Natural killer cell (primary cell): ENCODE results near the gene PIP5K1A. TPM values are rescaled to one million over a fixed set of nuclear protein-coding genes. Genes with fewer than 3 reads are reported as not detected.

ENCODE experiments used
- ATAC-seq, 3 donors: fragments of 150-1000 bp in 2 of 3; fragments of 200-7000 bp in 1 of 3; cut with Tn5 transposase; 1 replicate in 1 of 3; 2 replicates in 2 of 3; pipeline ENCODE4 v1.10.0; 2021; ENCODE audit warnings: mild to moderate bottlenecking in 2 of 3, moderate library complexity in 2 of 3
- DNase-seq, 2 donors: peaks; one replicate each; pipeline versions ENCODE4 v3.0.0 to v3.0.0-alpha.2; 2013 to 2021; ENCODE audit warnings: mixed read lengths in 1 of 2
- H3K27ac ChIP-seq: one replicate; pipeline ENCODE4 v1.5.1; 2013; ENCODE audit warnings: mild to moderate bottlenecking, low read length
- H3K27me3 ChIP-seq: one replicate; pipeline ENCODE4 v1.6.1; 2013; ENCODE audit warnings: low read length; ENCODE audit not compliant: control insufficient read depth, insufficient read depth
- H3K36me3 ChIP-seq: one replicate; pipeline ENCODE4 v1.6.1; 2013; ENCODE audit warnings: low read length; ENCODE audit not compliant: control insufficient read depth, insufficient read depth
- H3K4me1 ChIP-seq: one replicate; pipeline ENCODE4 v1.6.1; 2013; ENCODE audit warnings: low read length; ENCODE audit not compliant: control insufficient read depth, insufficient read depth
- H3K4me3 ChIP-seq: one replicate; pipeline ENCODE4 v1.5.1; 2013; ENCODE audit warnings: low read length
- H3K9me3 ChIP-seq: one replicate; pipeline ENCODE4 v1.6.1; 2013; ENCODE audit warnings: low read length; ENCODE audit not compliant: control insufficient read depth, insufficient read depth
- H3K27ac Mint-ChIP-seq, 2 donors: one replicate each; pipeline ENCODE4 v1.8.0; 2022; ENCODE audit warnings: mild to moderate bottlenecking in 2 of 2, mixed read lengths in 2 of 2, moderate library complexity in 1 of 2
- H3K27me3 Mint-ChIP-seq, 2 donors: one replicate each; pipeline ENCODE4 v1.8.0; 2022; ENCODE audit warnings: low read depth in 2 of 2, mixed read lengths in 2 of 2
- H3K36me3 Mint-ChIP-seq: one replicate; pipeline ENCODE4 v1.8.0; 2022; ENCODE audit warnings: mixed read lengths
- H3K4me1 Mint-ChIP-seq, 2 donors: one replicate each; pipeline ENCODE4 v1.8.0; 2022; ENCODE audit warnings: mixed read lengths in 2 of 2
- H3K4me3 Mint-ChIP-seq: one replicate; pipeline ENCODE4 v1.8.0; 2022; ENCODE audit warnings: mild to moderate bottlenecking, moderate library complexity, mixed read lengths
- H3K9me3 Mint-ChIP-seq, 2 donors: one replicate each; pipeline ENCODE4 v1.8.0; 2022; ENCODE audit warnings: mixed read lengths in 2 of 2
- CTCF ChIP-seq: fragments of 200-600 bp; IDR thresholded peaks from one replicate; pipeline ENCODE4 v1.8.0; 2022; ENCODE audit warnings: antibody characterized with exemption
- WGBS: methylation state at CpG from one replicate; pipeline ENCODE4 v1.1.7; 2013; ENCODE audit warnings: missing lambda C conversion rate; ENCODE audit not compliant: insufficient coverage; 5-methylcytosine and 5-hydroxymethylcytosine counted together
- intact Hi-C: fragments of 100-400 bp; cut with micrococcal nuclease; formaldehyde crosslinking; loops from one replicate; pipeline ENCODE4 v1.14.2; 2022
- total RNA-seq, 4 donors: library from RNA; stranded (reverse); fragments of 120-200 nt in 1 of 4; gene quantifications; one replicate each; pipeline versions ENCODE4 v1.2.3 to v1.2.4, GENCODE V29; 2013 to 2022

The PIP5K1A gene
- total RNA-seq, 3 donors from 2014 or later (not counting 1 experiment from before 2014, with no cell fraction given) = 42.0 to 65.2 (median 44.6) TPM

GRCh38 chr1:151287767-151288500, 89.6 kb downstream of the PIP5K1A start:
- no peak for TF ChIP-seq CTCF
- H3K4me3 Mint-ChIP-seq = no peak overlapping the region

GRCh38 chr1:151288502-151288901, 90.2 kb downstream of the PIP5K1A start:
- peaks cover 56 to 65% of the 10 kb centered on the region in 2 donors for H3K4me1 Mint-ChIP-seq
- intact Hi-C loops = no loop called here

More at GRCh38 chr1:151287767-151288500, 89.6 kb downstream of the PIP5K1A start:
- Histone ChIP-seq H3K9me3 (no peaks in the 10 kb centered on the region), H3K4me1 (peaks cover 68% of the 10 kb centered on the region), H3K36me3 (peaks cover 68% of the 10 kb centered on the region), H3K27me3 (no peaks in the 10 kb centered on the region), H3K27ac (no peak overlapping the region), H3K4me3 (no peak overlapping the region)
- H3K27me3 Mint-ChIP-seq = no peaks in the 10 kb centered on the region
- ATAC-seq (no peak), DNase-seq (no peak)
- H3K27ac Mint-ChIP-seq = peak overlapping the region; percentile 83 to 86
- WGBS = 96% methylated on average over 22 of the region's 22 CpGs
- intact Hi-C loops = no loop called here
- H3K9me3 Mint-ChIP-seq = no peaks in the 10 kb centered on the region
- H3K4me1 Mint-ChIP-seq = peaks cover 60 to 65% of the 10 kb centered on the region in 2 donors
- no peaks in the 10 kb centered on the region for H3K36me3 Mint-ChIP-seq

GRCh38 chr1:151289080-151289935, 91.0 kb downstream of the PIP5K1A start:
- intact Hi-C loops = no loop called here
- Histone ChIP-seq H3K9me3 (no peaks in the 10 kb centered on the region), H3K4me1 (peaks cover 61% of the 10 kb centered on the region), H3K4me3 (no peak overlapping the region), H3K27me3 (no peaks in the 10 kb centered on the region), H3K36me3 (peaks cover 80% of the 10 kb centered on the region), H3K27ac (peak overlapping the region; percentile 69)
- DNase-seq = no peak
- H3K4me1 Mint-ChIP-seq = peaks cover 48 to 61% of the 10 kb centered on the region in 2 donors
- H3K4me3 Mint-ChIP-seq = peak overlapping the region; percentile 53
- no peaks in the 10 kb centered on the region for H3K27me3 Mint-ChIP-seq
- ATAC-seq = no peak
- H3K27ac Mint-ChIP-seq = peak overlapping the region; percentile 83 to 86
- H3K36me3 Mint-ChIP-seq = no peaks in the 10 kb centered on the region
- 75% methylated on average over 18 of the region's 18 CpGs for WGBS
- H3K9me3 Mint-ChIP-seq = no peaks in the 10 kb centered on the region
- no peak for TF ChIP-seq CTCF

More at GRCh38 chr1:151288502-151288901, 90.2 kb downstream of the PIP5K1A start:
- TF ChIP-seq CTCF = no peak
- peak overlapping the region; percentile 83 to 86 for H3K27ac Mint-ChIP-seq
- H3K9me3 Mint-ChIP-seq = no peaks in the 10 kb centered on the region
- 94% methylated on average over 14 of the region's 14 CpGs for WGBS
- no peak for DNase-seq
- H3K27me3 ChIP-seq = no peaks in the 10 kb centered on the region
- H3K36me3 ChIP-seq = peaks cover 72% of the 10 kb centered on the region
- H3K4me3 Mint-ChIP-seq = peak overlapping the region; percentile 49
- H3K27ac ChIP-seq = no peak overlapping the region
- no peaks in the 10 kb centered on the region for H3K27me3 Mint-ChIP-seq
- no peak for ATAC-seq
- H3K4me3 ChIP-seq = no peak overlapping the region
- H3K36me3 Mint-ChIP-seq = no peaks in the 10 kb centered on the region
- peaks cover 68% of the 10 kb centered on the region for H3K4me1 ChIP-seq
- no peaks in the 10 kb centered on the region for H3K9me3 ChIP-seq
